Measurements from ENCODE around the gene CYP26C1. TPM values are rescaled to one million over a fixed set of nuclear protein-coding genes. Genes with fewer than 3 reads are reported as not detected.

Gene CYP26C1
- total and polyA plus RNA-seq, 2 donors from 2014 or later = 0.09 to 0.35 TPM

- FAIRE-seq = no peak
- Histone ChIP-seq H3K4me1 (ENCODE audit: control insufficient read depth in 2 of 3, insufficient read depth in 2 of 3, low read depth in 1 of 3, low read length in 3 of 3) (peaks cover 0 to 13% (median 0%) of the 10 kb centered on the region in 3 donors), H3K36me3 (ENCODE audit: control insufficient read depth in 2 of 3, insufficient read depth in 3 of 3, low read length in 3 of 3) (no peaks in the 10 kb centered on the region), H3K9me3 (ENCODE audit: control insufficient read depth in 2 of 3, insufficient read depth in 1 of 3, low read length in 3 of 3) (no peaks in the 10 kb centered on the region), H3K9ac (ENCODE audit: low read length in 3 of 3) (no peak overlapping the region), H3K4me3 (ENCODE audit: low read length in 3 of 3) (no peak overlapping the region), H3K27ac (ENCODE audit: low read depth in 2 of 2, low read length in 2 of 2) (no peak overlapping the region), H3K27me3 (ENCODE audit: control insufficient read depth, insufficient read depth, low read length) (peaks cover 72% of the 10 kb centered on the region)
- intact Hi-C loops (cut with DNase I) = no loop called here
- DNase-seq = peak in 1 of 5 donors; percentile 61
- no peak for TF ChIP-seq CTCF (IDR thresholded peaks at IDR 0.05; ENCODE audit: borderline replicate concordance, extremely low read depth, insufficient read depth)
Measured at GRCh38 chr10:93065675-93066543, 5.3 kb downstream of the CYP26C1 start.

GRCh38 chr10:93066544-93066913 lies 5.9 kb downstream of the CYP26C1 start:
- intact Hi-C loops (cut with DNase I) = no loop called here
- H3K9ac ChIP-seq (ENCODE audit: low read length in 3 of 3) = no peak overlapping the region
- H3K4me3 ChIP-seq (ENCODE audit: low read length in 3 of 3) = no peak overlapping the region
- FAIRE-seq (no peak), DNase-seq (no peak)
- H3K36me3 ChIP-seq (ENCODE audit: control insufficient read depth in 2 of 3, insufficient read depth in 3 of 3, low read length in 3 of 3) = no peaks in the 10 kb centered on the region
- peaks cover 74% of the 10 kb centered on the region for H3K27me3 ChIP-seq (ENCODE audit: control insufficient read depth, insufficient read depth, low read length)
- H3K4me1 ChIP-seq (ENCODE audit: control insufficient read depth in 2 of 3, insufficient read depth in 2 of 3, low read depth in 1 of 3, low read length in 3 of 3) = peaks cover 0 to 13% (median 0%) of the 10 kb centered on the region in 3 donors
- no peaks in the 10 kb centered on the region for H3K9me3 ChIP-seq (ENCODE audit: control insufficient read depth in 2 of 3, insufficient read depth in 1 of 3, low read length in 3 of 3)
- no peak overlapping the region for H3K27ac ChIP-seq (ENCODE audit: low read depth in 2 of 2, low read length in 2 of 2)
- TF ChIP-seq CTCF (IDR thresholded peaks at IDR 0.05; ENCODE audit: borderline replicate concordance, extremely low read depth, insufficient read depth) = no peak

- Histone ChIP-seq H3K27ac (ENCODE audit: low read depth in 2 of 2, low read length in 2 of 2) (no peak overlapping the region), H3K4me1 (ENCODE audit: control insufficient read depth in 2 of 3, insufficient read depth in 2 of 3, low read depth in 1 of 3, low read length in 3 of 3) (peaks cover 0 to 13% (median 0%) of the 10 kb centered on the region in 3 donors), H3K36me3 (ENCODE audit: control insufficient read depth in 2 of 3, insufficient read depth in 3 of 3, low read length in 3 of 3) (no peaks in the 10 kb centered on the region), H3K4me3 (ENCODE audit: low read length in 3 of 3) (no peak overlapping the region), H3K27me3 (ENCODE audit: control insufficient read depth, insufficient read depth, low read length) (peaks cover 77% of the 10 kb centered on the region), H3K9ac (ENCODE audit: low read length in 3 of 3) (no peak overlapping the region), H3K9me3 (ENCODE audit: control insufficient read depth in 2 of 3, insufficient read depth in 1 of 3, low read length in 3 of 3) (no peaks in the 10 kb centered on the region)
- intact Hi-C loops (cut with DNase I) = no loop called here
- no peak for TF ChIP-seq CTCF (IDR thresholded peaks at IDR 0.05; ENCODE audit: borderline replicate concordance, extremely low read depth, insufficient read depth)
- DNase-seq (peak in 1 of 5 donors; percentile 53), FAIRE-seq (no peak)
Measured at GRCh38 chr10:93067443-93068365, 7.1 kb downstream of the CYP26C1 start.

Data from kidney (tissue), 14 donors.